GM06990 (cell line): ENCODE measurements around the gene HOXD9.

Experiments used
- DNase-seq: peaks from one replicate; pipeline ENCODE4 v3.0.0-alpha.2; 2011; ENCODE audit not compliant: insufficient read length; ENCODE audit errors: extremely low read depth
- H3K27me3 ChIP-seq: replicated peaks from 2 replicates; pipeline ENCODE4 v1.6.0; 2011; ENCODE audit warnings: low read length; ENCODE audit not compliant: control insufficient read depth, insufficient read depth
- H3K36me3 ChIP-seq: 2 replicates; pipeline ENCODE4 v1.5.1; 2011; ENCODE audit warnings: low read length; ENCODE audit not compliant: control insufficient read depth, insufficient read depth
- H3K4me3 ChIP-seq: replicated peaks from 2 replicates; pipeline ENCODE4 v1.5.1; 2011; ENCODE audit warnings: low read depth, mild to moderate bottlenecking, control low read depth, low read length
- TF ChIP-seq, protein P1 (sequence below): IDR thresholded peaks from 2 replicates; pipeline ENCODE4 v1.5.1; 2011; ENCODE audit warnings: low read length, control low read depth, mild to moderate bottlenecking, inconsistent platforms; ENCODE audit not compliant: insufficient read depth, poor library complexity, severe bottlenecking

The HOXD9 gene

DNA sequence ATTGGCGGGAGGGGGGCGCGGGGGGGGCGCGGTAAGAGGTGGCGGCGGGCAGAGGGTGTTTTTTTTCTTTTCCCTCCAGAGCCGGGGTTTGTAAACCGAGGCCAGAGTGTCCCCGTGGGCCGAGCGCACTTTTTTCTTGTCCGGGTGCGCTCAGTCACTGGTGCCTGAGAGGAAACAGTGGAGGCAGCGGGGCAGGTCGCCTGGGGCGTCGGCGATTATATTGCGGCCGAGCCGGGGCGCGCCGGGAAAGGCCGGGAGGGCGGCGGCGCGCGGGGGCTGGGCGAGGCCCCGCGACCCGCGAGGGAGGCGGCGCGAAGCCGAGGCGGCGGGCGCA lies 7.3 kb downstream of the HOXD9 start:
- no peaks in the 10 kb centered on the region; the same call in 1 of the 2 replicates for H3K27me3 ChIP-seq
- TF ChIP-seq, protein P1, sequence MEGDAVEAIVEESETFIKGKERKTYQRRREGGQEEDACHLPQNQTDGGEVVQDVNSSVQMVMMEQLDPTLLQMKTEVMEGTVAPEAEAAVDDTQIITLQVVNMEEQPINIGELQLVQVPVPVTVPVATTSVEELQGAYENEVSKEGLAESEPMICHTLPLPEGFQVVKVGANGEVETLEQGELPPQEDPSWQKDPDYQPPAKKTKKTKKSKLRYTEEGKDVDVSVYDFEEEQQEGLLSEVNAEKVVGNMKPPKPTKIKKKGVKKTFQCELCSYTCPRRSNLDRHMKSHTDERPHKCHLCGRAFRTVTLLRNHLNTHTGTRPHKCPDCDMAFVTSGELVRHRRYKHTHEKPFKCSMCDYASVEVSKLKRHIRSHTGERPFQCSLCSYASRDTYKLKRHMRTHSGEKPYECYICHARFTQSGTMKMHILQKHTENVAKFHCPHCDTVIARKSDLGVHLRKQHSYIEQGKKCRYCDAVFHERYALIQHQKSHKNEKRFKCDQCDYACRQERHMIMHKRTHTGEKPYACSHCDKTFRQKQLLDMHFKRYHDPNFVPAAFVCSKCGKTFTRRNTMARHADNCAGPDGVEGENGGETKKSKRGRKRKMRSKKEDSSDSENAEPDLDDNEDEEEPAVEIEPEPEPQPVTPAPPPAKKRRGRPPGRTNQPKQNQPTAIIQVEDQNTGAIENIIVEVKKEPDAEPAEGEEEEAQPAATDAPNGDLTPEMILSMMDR, result no peak
- no peak for DNase-seq
- no peaks in the 10 kb centered on the region for H3K36me3 ChIP-seq
- no peak overlapping the region for H3K4me3 ChIP-seq

DNA sequence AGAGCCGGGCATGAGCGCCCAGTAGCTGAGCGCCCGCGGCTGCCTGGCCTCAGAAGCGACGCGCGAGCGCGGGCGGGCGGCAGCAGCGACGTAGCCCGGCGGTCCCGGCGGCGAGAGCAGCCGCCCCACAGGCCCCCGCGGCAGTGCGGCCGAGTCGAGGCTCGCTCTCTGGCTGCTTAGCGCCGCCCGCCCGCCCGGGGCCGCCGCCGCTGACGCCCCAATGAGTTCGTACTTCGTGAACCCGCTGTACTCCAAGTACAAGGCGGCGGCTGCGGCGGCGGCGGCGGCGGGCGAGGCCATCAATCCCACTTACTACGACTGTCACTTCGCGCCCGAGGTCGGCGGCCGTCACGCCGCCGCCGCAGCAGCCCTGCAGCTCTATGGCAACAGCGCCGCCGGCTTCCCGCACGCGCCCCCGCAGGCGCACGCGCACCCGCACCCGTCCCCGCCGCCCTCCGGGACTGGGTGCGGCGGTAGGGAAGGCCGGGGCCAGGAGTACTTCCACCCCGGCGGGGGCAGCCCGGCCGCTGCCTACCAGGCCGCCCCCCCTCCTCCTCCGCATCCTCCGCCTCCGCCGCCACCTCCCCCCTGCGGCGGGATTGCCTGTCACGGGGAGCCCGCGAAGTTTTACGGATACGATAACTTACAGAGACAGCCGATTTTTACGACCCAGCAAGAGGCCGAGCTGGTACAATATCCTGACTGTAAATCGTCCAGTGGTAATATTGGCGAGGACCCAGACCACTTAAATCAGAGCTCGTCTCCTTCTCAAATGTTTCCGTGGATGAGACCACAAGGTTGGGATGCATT lies 7.8 kb downstream of the HOXD9 start:
- H3K36me3 ChIP-seq, result no peaks in the 10 kb centered on the region
- TF ChIP-seq, protein P1, result no peak
- DNase-seq, result no peak
- H3K27me3 ChIP-seq, result no peaks in the 10 kb centered on the region
- no peak overlapping the region for H3K4me3 ChIP-seq

DNA sequence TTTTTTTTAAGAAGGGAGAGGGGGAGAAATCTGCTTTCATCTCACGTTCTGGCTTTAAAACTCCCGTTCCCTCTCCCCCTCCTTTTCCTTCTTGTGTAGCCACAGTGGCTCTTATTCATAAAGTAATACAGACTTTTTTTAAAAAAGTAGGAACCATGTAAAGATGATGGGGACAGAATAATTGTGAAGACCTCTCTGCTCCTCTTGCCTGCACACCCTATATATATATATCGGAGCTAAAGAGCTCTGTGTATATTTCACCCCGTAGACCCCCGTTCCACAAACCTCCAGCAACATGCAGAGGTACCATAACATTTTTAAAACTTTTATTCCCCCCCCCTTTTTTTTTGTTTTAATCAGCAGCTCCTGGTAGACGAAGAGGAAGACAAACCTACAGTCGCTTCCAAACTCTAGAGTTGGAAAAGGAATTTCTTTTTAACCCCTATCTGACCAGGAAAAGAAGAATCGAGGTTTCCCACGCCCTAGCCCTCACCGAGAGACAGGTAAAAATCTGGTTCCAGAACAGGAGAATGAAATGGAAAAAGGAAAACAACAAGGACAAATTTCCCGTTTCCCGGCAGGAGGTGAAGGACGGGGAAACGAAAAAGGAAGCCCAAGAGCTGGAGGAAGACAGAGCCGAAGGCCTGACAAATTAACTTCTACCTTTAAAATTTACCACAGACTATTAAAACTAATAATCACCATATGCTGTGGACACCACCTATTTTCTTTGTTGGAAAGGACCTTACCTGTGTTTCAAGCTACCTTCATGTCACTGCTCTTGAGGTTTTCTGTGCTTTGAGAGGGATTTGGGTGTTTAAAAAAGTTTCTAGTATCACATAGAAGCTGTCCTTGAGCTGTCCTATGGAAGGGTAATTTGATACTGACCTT lies 8.7 kb downstream of the HOXD9 start:
- DNase-seq, result no peak
- H3K4me3 ChIP-seq, result no peak overlapping the region
- TF ChIP-seq, protein P1, result no peak
- H3K27me3 ChIP-seq, result no peaks in the 10 kb centered on the region
- no peaks in the 10 kb centered on the region for H3K36me3 ChIP-seq

DNA sequence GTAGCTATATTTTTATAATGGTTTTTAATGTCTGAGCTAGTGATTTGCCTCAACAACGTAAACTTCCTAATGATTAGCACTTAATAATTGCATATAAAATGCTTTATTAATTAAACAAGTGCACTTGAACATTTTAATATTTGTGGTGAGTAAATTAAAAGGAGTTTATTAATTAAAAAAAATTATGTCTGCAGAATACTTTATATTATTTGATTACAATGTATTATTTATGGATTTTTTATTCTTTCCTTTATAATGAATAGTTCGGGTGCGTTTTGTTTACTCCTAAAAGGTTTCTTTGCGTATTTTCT lies 9.3 kb downstream of the HOXD9 start:
- H3K36me3 ChIP-seq, result no peaks in the 10 kb centered on the region
- H3K27me3 ChIP-seq, result no peaks in the 10 kb centered on the region
- DNase-seq, result no peak
- TF ChIP-seq, protein P1, result no peak
- 0 out of 2 replicates have a peak overlapping the region, but pooled peaks have one; percentile 47 for H3K4me3 ChIP-seq

DNA sequence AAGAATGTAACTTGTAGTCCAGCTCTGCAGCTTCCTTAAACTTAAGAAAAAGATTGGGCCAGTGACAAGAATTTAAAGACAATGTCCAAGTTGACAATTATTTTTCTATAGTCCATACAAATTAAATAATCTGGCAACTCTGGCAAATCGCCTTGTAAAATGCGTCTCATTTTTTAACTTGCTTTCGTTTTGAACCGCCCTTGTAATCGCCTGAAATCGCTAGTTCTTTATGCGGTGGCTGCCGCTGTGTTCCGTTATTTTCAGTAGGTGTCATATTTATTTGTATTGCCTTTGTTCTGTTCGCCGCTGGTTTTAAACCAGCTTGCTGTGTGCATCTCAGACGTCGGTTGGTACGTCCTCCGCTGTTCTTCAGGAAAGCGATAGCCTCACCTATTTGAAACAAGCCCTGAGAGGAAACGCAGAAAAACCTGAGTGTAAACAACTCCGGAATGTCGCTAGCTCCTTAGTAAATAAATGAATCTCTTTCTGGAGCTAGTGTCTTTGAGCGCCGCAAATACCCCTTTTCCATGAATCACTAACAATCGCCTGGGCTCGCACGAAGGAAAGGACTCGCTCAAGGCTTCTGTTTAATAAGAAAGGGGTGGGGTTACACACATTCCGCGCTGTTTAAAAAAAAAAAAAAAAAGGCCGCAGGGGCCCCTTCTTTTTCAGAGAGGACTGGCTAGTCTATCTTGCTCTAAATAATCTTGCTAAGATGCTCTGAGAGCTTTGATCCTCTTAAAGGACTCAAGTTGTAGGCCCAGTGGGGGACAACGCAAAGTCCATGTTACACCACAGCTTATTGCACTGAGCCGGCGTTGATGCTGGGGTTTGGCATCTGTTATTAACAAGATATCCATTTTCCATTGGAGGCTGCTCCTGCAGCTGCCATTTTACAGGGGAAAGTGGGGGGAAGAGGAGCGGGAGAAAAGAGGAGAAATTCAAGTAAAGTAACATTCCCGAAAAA lies 10.0 kb downstream of the HOXD9 start:
- DNase-seq, result no peak
- TF ChIP-seq, protein P1, result no peak
- H3K27me3 ChIP-seq, result no peaks in the 10 kb centered on the region
- H3K4me3 ChIP-seq, result peak overlapping the region; percentile 47
- no peaks in the 10 kb centered on the region for H3K36me3 ChIP-seq
